ENCODE data around the gene ZSWIM7.
"Not testable (repeated sequence)": the region's sequence is repeated elsewhere in the genome, so short reads cannot be mapped to it uniquely, and the experiment has no call there.

Gene ZSWIM7

GRCh38 chr17:15998031-15998562 lies 1.4 kb downstream of the ZSWIM7 start:
- DNase-seq: no peak

- no peak for DNase-seq
Measured at GRCh38 chr17:15996322-15996721, 3.2 kb downstream of the ZSWIM7 start.

- DNase-seq: no peak
Measured at GRCh38 chr17:15981646-15982580, 17.6 kb downstream of the ZSWIM7 start.

- no peak for DNase-seq
Measured at GRCh38 chr17:15981208-15981607, 18.3 kb downstream of the ZSWIM7 start.

- DNase-seq: not testable (repeated sequence)
Measured at GRCh38 chr17:15979013-15979412, 20.5 kb downstream of the ZSWIM7 start.

- no peak for DNase-seq
Measured at GRCh38 chr17:15978606-15979005, 20.9 kb downstream of the ZSWIM7 start.

GRCh38 chr17:15977894-15978293 lies 21.6 kb downstream of the ZSWIM7 start:
- no peak for DNase-seq

GRCh38 chr17:15973834-15974233 lies 25.7 kb downstream of the ZSWIM7 start:
- DNase-seq: no peak

GRCh38 chr17:15973016-15973415 lies 26.5 kb downstream of the ZSWIM7 start:
- DNase-seq: no peak

GRCh38 chr17:15972497-15972951 lies 27.0 kb downstream of the ZSWIM7 start:
- no peak for DNase-seq

GRCh38 chr17:15971882-15972281 lies 27.6 kb downstream of the ZSWIM7 start:
- no peak for DNase-seq

GRCh38 chr17:15971098-15971678 lies 28.3 kb downstream of the ZSWIM7 start:
- DNase-seq: no peak

GRCh38 chr17:15970500-15970899 lies 29.0 kb downstream of the ZSWIM7 start:
- DNase-seq: no peak

- DNase-seq: no peak
Measured at GRCh38 chr17:15969463-15969862, 30.0 kb downstream of the ZSWIM7 start.

GRCh38 chr17:15967706-15968399 lies 31.7 kb downstream of the ZSWIM7 start:
- no peak for DNase-seq

- DNase-seq: no peak
Measured at GRCh38 chr17:15966879-15967248, 32.6 kb downstream of the ZSWIM7 start.

GRCh38 chr17:15966183-15966878 lies 33.2 kb downstream of the ZSWIM7 start:
- no peak for DNase-seq

GRCh38 chr17:15965528-15965927 lies 34.0 kb downstream of the ZSWIM7 start:
- DNase-seq: no peak

- no peak for DNase-seq
Measured at GRCh38 chr17:15963670-15964110, 35.8 kb downstream of the ZSWIM7 start.

- no peak for DNase-seq
Measured at GRCh38 chr17:15958484-15958854, 41.0 kb downstream of the ZSWIM7 start.

- no peak for DNase-seq
Measured at GRCh38 chr17:15957608-15958307, 41.7 kb downstream of the ZSWIM7 start.

- DNase-seq: no peak
Measured at GRCh38 chr17:15957206-15957605, 42.3 kb downstream of the ZSWIM7 start.

All from NCI-H2081 treated with DMSO at 0.1 percent for 48 hours (cell line).